ENCODE results near the gene FER.

The FER gene

DNA sequence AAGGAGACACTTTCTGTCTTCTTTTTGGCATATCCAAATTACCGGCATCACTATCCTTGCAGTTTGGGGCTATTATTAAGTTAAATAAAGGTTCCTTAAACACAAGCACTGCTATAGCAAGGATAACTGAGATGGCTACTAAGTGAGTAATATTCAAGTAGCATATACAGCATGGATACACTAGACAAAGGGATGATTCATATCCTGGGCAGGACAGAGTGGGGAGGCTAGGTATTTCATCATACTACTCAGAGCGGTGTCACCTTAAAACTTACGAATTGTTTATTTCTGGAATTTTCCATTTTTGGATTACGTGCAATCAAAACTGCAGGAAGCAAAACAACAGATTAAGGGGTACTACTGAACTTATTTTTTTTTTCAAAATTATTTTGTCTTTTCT is 54.1 kb downstream of the FER start:
- peaks cover 10% of the 10 kb centered on the region; the same call in 1 of the 2 replicates for H3K36me3 ChIP-seq (ENCODE audit: low read length)
- TF ChIP-seq EZH2phosphoT487 (conservative IDR thresholded peaks at IDR 0.05; ENCODE audit: low read length) = no peak
- TF ChIP-seq, protein P1, sequence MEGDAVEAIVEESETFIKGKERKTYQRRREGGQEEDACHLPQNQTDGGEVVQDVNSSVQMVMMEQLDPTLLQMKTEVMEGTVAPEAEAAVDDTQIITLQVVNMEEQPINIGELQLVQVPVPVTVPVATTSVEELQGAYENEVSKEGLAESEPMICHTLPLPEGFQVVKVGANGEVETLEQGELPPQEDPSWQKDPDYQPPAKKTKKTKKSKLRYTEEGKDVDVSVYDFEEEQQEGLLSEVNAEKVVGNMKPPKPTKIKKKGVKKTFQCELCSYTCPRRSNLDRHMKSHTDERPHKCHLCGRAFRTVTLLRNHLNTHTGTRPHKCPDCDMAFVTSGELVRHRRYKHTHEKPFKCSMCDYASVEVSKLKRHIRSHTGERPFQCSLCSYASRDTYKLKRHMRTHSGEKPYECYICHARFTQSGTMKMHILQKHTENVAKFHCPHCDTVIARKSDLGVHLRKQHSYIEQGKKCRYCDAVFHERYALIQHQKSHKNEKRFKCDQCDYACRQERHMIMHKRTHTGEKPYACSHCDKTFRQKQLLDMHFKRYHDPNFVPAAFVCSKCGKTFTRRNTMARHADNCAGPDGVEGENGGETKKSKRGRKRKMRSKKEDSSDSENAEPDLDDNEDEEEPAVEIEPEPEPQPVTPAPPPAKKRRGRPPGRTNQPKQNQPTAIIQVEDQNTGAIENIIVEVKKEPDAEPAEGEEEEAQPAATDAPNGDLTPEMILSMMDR (IDR thresholded peaks at IDR 0.05; ENCODE audit: insufficient read depth, low read length, poor library complexity, severe bottlenecking) = no peak
- no peaks in the 10 kb centered on the region; the same call in 1 of the 2 replicates for H3K9me2 ChIP-seq (replicated peaks; ENCODE audit: insufficient read depth, low read length)
- no peaks in the 10 kb centered on the region; the same call in 1 of the 2 replicates for H3K79me2 ChIP-seq (ENCODE audit: insufficient read depth, low read length)
- H3K9ac ChIP-seq (ENCODE audit: low read length) = no peak overlapping the region
- no peaks in the 10 kb centered on the region for H3F3A ChIP-seq (ENCODE audit: insufficient read depth)
- no peak overlapping the region for H3K4me2 ChIP-seq (ENCODE audit: low read depth, low read length, poor library complexity, severe bottlenecking)
- H3K27ac ChIP-seq (ENCODE audit: low read depth, low read length) = no peak overlapping the region
- no peaks in the 10 kb centered on the region for H4K20me1 ChIP-seq (ENCODE audit: low read depth, low read length)
- no peaks in the 10 kb centered on the region for H3K9me3 ChIP-seq (ENCODE audit: insufficient read depth, low read length)
- H2AFZ ChIP-seq (ENCODE audit: low read depth, low read length, severe bottlenecking) = no peak overlapping the region
- no peak overlapping the region for H3K4me3 ChIP-seq (ENCODE audit: insufficient read depth, low read length, poor library complexity, severe bottlenecking)
- no peaks in the 10 kb centered on the region for H3K27me3 ChIP-seq (ENCODE audit: low read length)

DNA sequence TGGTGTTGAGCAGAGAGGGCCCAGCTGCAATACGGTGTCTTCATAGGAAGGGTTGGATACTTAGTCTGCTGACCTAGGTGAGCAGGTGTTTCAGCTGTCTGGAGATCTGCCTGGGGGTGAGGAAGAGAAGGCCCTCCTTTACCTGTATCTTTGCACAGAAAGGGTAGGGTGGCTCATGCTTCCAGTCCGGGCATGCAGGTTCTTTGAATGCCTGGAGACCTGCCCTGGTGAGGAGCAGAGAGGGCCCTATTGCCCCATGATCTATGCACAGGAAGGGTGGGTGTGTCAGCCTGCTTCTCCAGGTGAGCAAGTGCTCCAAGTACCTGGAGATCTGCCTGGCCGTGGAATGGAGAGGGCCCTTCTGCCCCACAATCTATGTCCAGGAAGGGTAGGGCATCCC is 63.0 kb downstream of the FER start:
- Histone ChIP-seq H3K79me2 (ENCODE audit: insufficient read depth, low read length) (no peaks in the 10 kb centered on the region), H3F3A (ENCODE audit: insufficient read depth) (no peaks in the 10 kb centered on the region), H2AFZ (ENCODE audit: low read depth, low read length, severe bottlenecking) (no peak overlapping the region), H3K36me3 (ENCODE audit: low read length) (0 out of 2 replicates have a peak, but pooled peaks cover 4% of the 10 kb centered on the region), H3K27ac (ENCODE audit: low read depth, low read length) (no peak overlapping the region), H3K4me2 (ENCODE audit: low read depth, low read length, poor library complexity, severe bottlenecking) (no peak overlapping the region), H3K9me2 (replicated peaks; ENCODE audit: insufficient read depth, low read length) (no peaks in the 10 kb centered on the region), H3K9ac (ENCODE audit: low read length) (no peak overlapping the region), H3K9me3 (ENCODE audit: insufficient read depth, low read length) (no peaks in the 10 kb centered on the region), H3K27me3 (ENCODE audit: low read length) (no peaks in the 10 kb centered on the region), H3K4me3 (ENCODE audit: insufficient read depth, low read length, poor library complexity, severe bottlenecking) (no peak overlapping the region), H4K20me1 (ENCODE audit: low read depth, low read length) (no peaks in the 10 kb centered on the region; the same call in 1 of the 2 replicates)
- TF ChIP-seq EZH2phosphoT487 (conservative IDR thresholded peaks at IDR 0.05; ENCODE audit: low read length) = no peak
- TF ChIP-seq, protein P1 (IDR thresholded peaks at IDR 0.05; ENCODE audit: insufficient read depth, low read length, poor library complexity, severe bottlenecking) = no peak

DNA sequence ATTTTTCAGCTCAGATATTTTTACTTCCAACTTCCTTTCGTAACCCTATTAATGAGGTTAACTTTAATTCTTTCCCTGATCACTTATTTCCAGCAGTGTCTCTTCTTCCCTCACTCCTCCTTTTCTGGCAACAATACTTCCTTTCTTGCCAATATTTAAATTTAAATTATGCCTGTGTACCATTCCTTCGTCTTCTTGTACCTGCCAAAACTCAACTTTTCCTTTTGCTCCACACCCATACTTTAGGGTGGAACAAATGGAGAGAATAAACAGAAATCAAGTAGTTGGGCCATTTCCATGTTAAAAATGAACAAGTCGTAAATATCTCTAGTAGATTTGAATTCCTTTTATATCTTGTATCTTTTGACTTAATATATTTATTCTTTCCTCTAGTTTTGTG is 66.0 kb downstream of the FER start:
- Histone ChIP-seq H3K27me3 (ENCODE audit: low read length) (no peaks in the 10 kb centered on the region), H3K79me2 (ENCODE audit: insufficient read depth, low read length) (no peaks in the 10 kb centered on the region), H3K9me2 (replicated peaks; ENCODE audit: insufficient read depth, low read length) (no peaks in the 10 kb centered on the region), H3F3A (ENCODE audit: insufficient read depth) (no peaks in the 10 kb centered on the region), H3K9me3 (ENCODE audit: insufficient read depth, low read length) (no peaks in the 10 kb centered on the region), H3K36me3 (ENCODE audit: low read length) (0 out of 2 replicates have a peak, but pooled peaks cover 4% of the 10 kb centered on the region), H3K27ac (ENCODE audit: low read depth, low read length) (no peak overlapping the region), H2AFZ (ENCODE audit: low read depth, low read length, severe bottlenecking) (no peak overlapping the region), H3K9ac (ENCODE audit: low read length) (no peak overlapping the region), H4K20me1 (ENCODE audit: low read depth, low read length) (no peaks in the 10 kb centered on the region; the same call in 1 of the 2 replicates), H3K4me2 (ENCODE audit: low read depth, low read length, poor library complexity, severe bottlenecking) (no peak overlapping the region), H3K4me3 (ENCODE audit: insufficient read depth, low read length, poor library complexity, severe bottlenecking) (no peak overlapping the region)
- no peak for TF ChIP-seq EZH2phosphoT487 (conservative IDR thresholded peaks at IDR 0.05; ENCODE audit: low read length)
- TF ChIP-seq, protein P1 (IDR thresholded peaks at IDR 0.05; ENCODE audit: insufficient read depth, low read length, poor library complexity, severe bottlenecking) = no peak

Measured in SU-DHL-6 (cell line).